CD14-positive monocyte (primary cell): ENCODE measurements around the gene TINAG. TPM values are rescaled to one million over a fixed set of nuclear protein-coding genes. Genes with fewer than 3 reads are reported as not detected.

Experiments
- DNase-seq, 3 donors: peaks; one replicate each; pipeline ENCODE4 v3.0.0-alpha.2; 2011 to 2022
- H2AFZ ChIP-seq: 2 replicates; pipeline ENCODE4 v1.6.0; 2012; ENCODE audit warnings: mild to moderate bottlenecking, low read depth, low read length, inconsistent platforms; ENCODE audit not compliant: insufficient read depth, poor library complexity, severe bottlenecking
- H3K27ac ChIP-seq, 2 donors: 1 replicate in 1 of 2; 2 replicates in 1 of 2; pipeline ENCODE4 v1.5.1; 2012 to 2013; ENCODE audit warnings: low read length in 2 of 2, control low read depth in 1 of 2, inconsistent platforms in 1 of 2, low read depth in 1 of 2, mild to moderate bottlenecking in 1 of 2
- H3K27me3 ChIP-seq, 2 donors: one replicate each; pipeline versions ENCODE4 v1.6.0 to v1.6.1; 2011 to 2013; ENCODE audit warnings: low read length in 2 of 2; ENCODE audit not compliant: control insufficient read depth in 2 of 2, insufficient read depth in 2 of 2
- H3K36me3 ChIP-seq, 2 donors: replicated peaks in 1 of 2; 1 replicate in 1 of 2; 2 replicates in 1 of 2; pipeline versions ENCODE4 v1.5.1 to v1.6.1; 2012 to 2013; ENCODE audit warnings: low read length in 2 of 2, control low read depth in 1 of 2, inconsistent platforms in 1 of 2, mild to moderate bottlenecking in 1 of 2; ENCODE audit not compliant: insufficient read depth in 2 of 2, control insufficient read depth in 1 of 2
- H3K4me1 ChIP-seq, 2 donors: 1 replicate in 1 of 2; 2 replicates in 1 of 2; pipeline versions ENCODE4 v1.5.1 to v1.6.1; 2012 to 2013; ENCODE audit warnings: low read length in 2 of 2, control low read depth in 1 of 2, inconsistent platforms in 1 of 2, mild to moderate bottlenecking in 1 of 2, moderate library complexity in 1 of 2; ENCODE audit not compliant: insufficient read depth in 2 of 2, control insufficient read depth in 1 of 2
- H3K4me2 ChIP-seq: replicated peaks from 2 replicates; pipeline ENCODE3; 2012; ENCODE audit warnings: low read length, moderate library complexity, mild to moderate bottlenecking; ENCODE audit not compliant: poor library complexity, severe bottlenecking; ENCODE audit errors: extremely low read depth
- H3K4me3 ChIP-seq, 3 experiments: fragments of 200-600 bp in 1 of 3; sonication (generic) in 1 of 3; replicated peaks in 1 of 3; 1 replicate in 2 of 3; 2 replicates in 1 of 3; pipeline ENCODE4 v1.5.1; 2011 to 2013; ENCODE audit warnings: low read length in 3 of 3, mild to moderate bottlenecking in 3 of 3, control low read depth in 2 of 3, low read depth in 2 of 3, inconsistent platforms in 1 of 3, moderate library complexity in 1 of 3
- H3K79me2 ChIP-seq: 2 replicates; pipeline ENCODE4 v1.6.0; 2012; ENCODE audit warnings: mild to moderate bottlenecking, control low read depth, inconsistent platforms, low read length, moderate library complexity; ENCODE audit not compliant: insufficient read depth
- H3K9ac ChIP-seq: 2 replicates; pipeline ENCODE4 v1.6.0; 2017; ENCODE audit warnings: low read length, mild to moderate bottlenecking; ENCODE audit not compliant: insufficient read depth, poor library complexity, severe bottlenecking
- H3K9me3 ChIP-seq, 2 donors: replicated peaks in 1 of 2; 1 replicate in 1 of 2; 2 replicates in 1 of 2; pipeline versions ENCODE4 v1.5.1 to v1.6.1; 2012 to 2013; ENCODE audit warnings: low read length in 2 of 2, control low read depth in 1 of 2; ENCODE audit not compliant: control insufficient read depth in 1 of 2, insufficient read depth in 1 of 2
- H4K20me1 ChIP-seq: 2 replicates; pipeline ENCODE4 v1.6.0; 2012; ENCODE audit warnings: mild to moderate bottlenecking, low read length, control low read depth, moderate library complexity; ENCODE audit not compliant: insufficient read depth
- H3K27ac Mint-ChIP-seq, 7 donors: one replicate each; pipeline ENCODE4 v1.8.0; 2020; ENCODE audit warnings: mild to moderate bottlenecking in 7 of 7, mixed read lengths in 7 of 7, moderate library complexity in 6 of 7, inconsistent platforms in 2 of 7
- H3K27me3 Mint-ChIP-seq, 3 donors: one replicate each; pipeline ENCODE4 v1.8.0; 2021 to 2022; ENCODE audit warnings: low read depth in 3 of 3, mild to moderate bottlenecking in 3 of 3, mixed read lengths in 3 of 3, moderate library complexity in 3 of 3, inconsistent platforms in 1 of 3
- H3K36me3 Mint-ChIP-seq, 2 donors: one replicate each; pipeline ENCODE4 v1.8.0; 2020; ENCODE audit warnings: mixed read lengths in 2 of 2, inconsistent platforms in 1 of 2, mild to moderate bottlenecking in 1 of 2
- H3K4me1 Mint-ChIP-seq: one replicate; pipeline ENCODE4 v1.8.0; 2020; ENCODE audit warnings: mild to moderate bottlenecking, mixed read lengths
- H3K4me3 Mint-ChIP-seq, 2 donors: one replicate each; pipeline ENCODE4 v1.8.0; 2020; ENCODE audit warnings: mild to moderate bottlenecking in 2 of 2, mixed read lengths in 2 of 2, moderate library complexity in 1 of 2
- H3K9me3 Mint-ChIP-seq, 7 donors: one replicate each; pipeline ENCODE4 v1.8.0; 2020 to 2022; ENCODE audit warnings: mixed read lengths in 7 of 7, mild to moderate bottlenecking in 6 of 7, moderate library complexity in 6 of 7, inconsistent platforms in 2 of 7
- WGBS: methylation state at CpG from one replicate; pipeline ENCODE4 v1.1.5; 2013; ENCODE audit warnings: missing lambda C conversion rate; ENCODE audit not compliant: insufficient coverage; 5-methylcytosine and 5-hydroxymethylcytosine counted together
- intact Hi-C, 2 donors: fragments of 100-400 bp; cut with micrococcal nuclease; formaldehyde crosslinking; loops; one replicate each; pipeline versions ENCODE4 v1.15.0 to v1.15.1; 2023
- polyA plus RNA-seq, 3 donors: library from polyadenylated mRNA; depleted of rRNA in 1 of 3; unstranded in 2 of 3; stranded (reverse) in 1 of 3; fragments of 300-500 nt in 2 of 3; fragments of >200 nt in 1 of 3; fragmentation: Illumina TruSeq in 2 of 3; gene quantifications; 1 replicate in 2 of 3; 2 replicates in 1 of 3; pipeline ENCODE4 v1.2.3, GENCODE V29; 2012 to 2021
- TF ChIP-seq, protein P1 (sequence below): fragments of 200-600 bp; IDR thresholded peaks from one replicate; pipeline ENCODE4 v1.8.0; 2022; ENCODE audit warnings: antibody characterized with exemption, mild to moderate bottlenecking

Gene TINAG
- polyA plus RNA-seq, 3 donors: not detected

DNA sequence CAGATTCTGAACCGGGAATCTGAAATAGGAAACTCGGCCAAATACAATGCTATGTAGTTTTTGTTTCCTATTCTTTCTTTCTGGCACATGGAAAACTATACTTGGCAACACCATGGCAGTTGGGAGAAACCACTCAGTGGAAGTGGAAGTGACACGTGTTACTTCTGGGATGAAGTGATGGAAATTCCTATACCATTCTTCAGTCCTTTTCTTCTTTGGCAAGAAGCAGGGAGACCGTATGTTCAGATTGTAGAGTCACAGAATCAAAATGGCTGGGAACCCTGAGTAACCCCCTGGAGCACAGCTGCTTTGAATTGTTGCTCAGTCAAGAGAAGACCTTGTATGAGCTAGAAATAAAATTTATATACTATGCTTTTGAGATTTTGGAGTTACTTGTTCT lies 18.8 kb upstream of the TINAG start:
- Histone ChIP-seq H3K9ac (no peak overlapping the region), H3K4me2 (no peak overlapping the region), H3K4me3 (no peak overlapping the region), H3K27me3 (no peaks in the 10 kb centered on the region), H3K79me2 (no peaks in the 10 kb centered on the region), H4K20me1 (no peaks in the 10 kb centered on the region), H3K9me3 (no peaks in the 10 kb centered on the region), H3K36me3 (no peaks in the 10 kb centered on the region), H3K27ac (no peak overlapping the region), H2AFZ (no peak overlapping the region), H3K4me1 (no peaks in the 10 kb centered on the region)
- no CpG with 5 or more reads among the region's 4 CpGs for WGBS
- Mint-ChIP-seq H3K4me1 (no peaks in the 10 kb centered on the region), H3K4me3 (no peak overlapping the region), H3K27ac (no peak overlapping the region), H3K27me3 (no peaks in the 10 kb centered on the region), H3K9me3 (no peaks in the 10 kb centered on the region), H3K36me3 (no peaks in the 10 kb centered on the region)
- DNase-seq: no peak
- intact Hi-C loops: no loop called here
- TF ChIP-seq, protein P1, sequence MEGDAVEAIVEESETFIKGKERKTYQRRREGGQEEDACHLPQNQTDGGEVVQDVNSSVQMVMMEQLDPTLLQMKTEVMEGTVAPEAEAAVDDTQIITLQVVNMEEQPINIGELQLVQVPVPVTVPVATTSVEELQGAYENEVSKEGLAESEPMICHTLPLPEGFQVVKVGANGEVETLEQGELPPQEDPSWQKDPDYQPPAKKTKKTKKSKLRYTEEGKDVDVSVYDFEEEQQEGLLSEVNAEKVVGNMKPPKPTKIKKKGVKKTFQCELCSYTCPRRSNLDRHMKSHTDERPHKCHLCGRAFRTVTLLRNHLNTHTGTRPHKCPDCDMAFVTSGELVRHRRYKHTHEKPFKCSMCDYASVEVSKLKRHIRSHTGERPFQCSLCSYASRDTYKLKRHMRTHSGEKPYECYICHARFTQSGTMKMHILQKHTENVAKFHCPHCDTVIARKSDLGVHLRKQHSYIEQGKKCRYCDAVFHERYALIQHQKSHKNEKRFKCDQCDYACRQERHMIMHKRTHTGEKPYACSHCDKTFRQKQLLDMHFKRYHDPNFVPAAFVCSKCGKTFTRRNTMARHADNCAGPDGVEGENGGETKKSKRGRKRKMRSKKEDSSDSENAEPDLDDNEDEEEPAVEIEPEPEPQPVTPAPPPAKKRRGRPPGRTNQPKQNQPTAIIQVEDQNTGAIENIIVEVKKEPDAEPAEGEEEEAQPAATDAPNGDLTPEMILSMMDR: no peak

DNA sequence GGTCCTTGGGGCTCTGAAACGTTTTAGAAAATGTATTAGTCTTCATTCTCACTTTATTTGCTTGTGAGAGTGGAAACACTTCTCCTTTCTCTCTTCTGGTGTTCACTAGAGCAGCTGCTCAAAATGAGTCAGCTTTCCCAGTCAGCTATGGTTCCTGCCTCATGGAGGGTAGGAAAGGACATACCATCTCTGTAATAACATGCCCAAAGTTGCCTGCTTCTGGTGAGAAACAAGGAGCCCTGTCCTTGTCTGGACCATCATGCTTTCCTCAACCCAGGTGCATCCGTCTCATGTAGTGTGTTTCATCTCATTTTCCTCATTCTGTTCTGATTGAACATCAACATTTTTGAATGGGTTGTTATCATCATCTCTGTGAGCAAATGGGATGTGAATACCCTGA lies 17.1 kb upstream of the TINAG start:
- Mint-ChIP-seq H3K27ac (no peak overlapping the region), H3K4me1 (no peaks in the 10 kb centered on the region), H3K4me3 (no peak overlapping the region), H3K27me3 (peaks cover 0 to 1% (median 0%) of the 10 kb centered on the region in 3 donors), H3K9me3 (peaks cover 0 to 12% (median 4%) of the 10 kb centered on the region in 7 donors), H3K36me3 (no peaks in the 10 kb centered on the region)
- WGBS: no CpG with 5 or more reads among the region's 2 CpGs
- intact Hi-C loops: no loop called here
- Histone ChIP-seq H3K27me3 (no peaks in the 10 kb centered on the region), H3K4me2 (no peak overlapping the region), H2AFZ (no peak overlapping the region), H3K4me3 (no peak overlapping the region), H3K36me3 (no peaks in the 10 kb centered on the region), H3K4me1 (no peaks in the 10 kb centered on the region), H3K27ac (no peak overlapping the region), H4K20me1 (no peaks in the 10 kb centered on the region), H3K79me2 (no peaks in the 10 kb centered on the region), H3K9me3 (peaks cover 0 to 15% of the 10 kb centered on the region in 2 donors), H3K9ac (no peak overlapping the region)
- no peak for DNase-seq
- TF ChIP-seq, protein P1: no peak
